Measurements from ENCODE around the gene DAP3.

DNA sequence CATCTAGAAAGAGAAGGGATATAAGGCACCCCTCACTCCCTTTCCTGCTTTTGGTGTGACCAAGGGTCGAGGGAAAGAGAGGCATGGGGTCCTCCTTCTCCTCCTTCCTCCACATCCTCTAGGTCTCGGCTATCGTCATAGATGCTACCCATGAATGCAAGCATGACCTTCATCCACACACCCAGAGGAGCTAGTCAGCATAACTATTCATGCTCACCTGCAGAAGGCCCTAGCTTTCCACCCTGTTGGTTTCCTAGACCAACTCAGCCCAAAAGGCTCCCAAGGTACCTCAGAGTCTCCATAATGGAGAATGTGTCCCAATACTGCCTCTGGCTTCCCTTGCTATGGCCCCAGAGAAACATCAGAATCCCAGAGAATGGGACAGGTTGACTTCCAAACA lies 45.7 kb upstream of the DAP3 start:
- TF ChIP-seq, protein P1, sequence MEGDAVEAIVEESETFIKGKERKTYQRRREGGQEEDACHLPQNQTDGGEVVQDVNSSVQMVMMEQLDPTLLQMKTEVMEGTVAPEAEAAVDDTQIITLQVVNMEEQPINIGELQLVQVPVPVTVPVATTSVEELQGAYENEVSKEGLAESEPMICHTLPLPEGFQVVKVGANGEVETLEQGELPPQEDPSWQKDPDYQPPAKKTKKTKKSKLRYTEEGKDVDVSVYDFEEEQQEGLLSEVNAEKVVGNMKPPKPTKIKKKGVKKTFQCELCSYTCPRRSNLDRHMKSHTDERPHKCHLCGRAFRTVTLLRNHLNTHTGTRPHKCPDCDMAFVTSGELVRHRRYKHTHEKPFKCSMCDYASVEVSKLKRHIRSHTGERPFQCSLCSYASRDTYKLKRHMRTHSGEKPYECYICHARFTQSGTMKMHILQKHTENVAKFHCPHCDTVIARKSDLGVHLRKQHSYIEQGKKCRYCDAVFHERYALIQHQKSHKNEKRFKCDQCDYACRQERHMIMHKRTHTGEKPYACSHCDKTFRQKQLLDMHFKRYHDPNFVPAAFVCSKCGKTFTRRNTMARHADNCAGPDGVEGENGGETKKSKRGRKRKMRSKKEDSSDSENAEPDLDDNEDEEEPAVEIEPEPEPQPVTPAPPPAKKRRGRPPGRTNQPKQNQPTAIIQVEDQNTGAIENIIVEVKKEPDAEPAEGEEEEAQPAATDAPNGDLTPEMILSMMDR (conservative IDR thresholded peaks at IDR 0.05 in 1 of 2, IDR thresholded peaks at IDR 0.05 in 1 of 2; ENCODE audit: extremely low read depth in 1 of 2, insufficient read depth in 1 of 2, low read depth in 1 of 2, low read length in 2 of 2), result no peak
- no peak for TF ChIP-seq EZH2 (IDR thresholded peaks at IDR 0.05; ENCODE audit: borderline replicate concordance, low read length)

All from mammary epithelial cell (primary cell).